ENCODE results near the gene ZSCAN10. TPM values are rescaled to one million over a fixed set of nuclear protein-coding genes. Genes with fewer than 3 reads are reported as not detected.
A peak's percentile ranks its signal among the peaks of the same experiment; 100 is the strongest.
"Not testable (repeated sequence)": the region's sequence is repeated elsewhere in the genome, so short reads cannot be mapped to it uniquely, and the experiment has no call there.

The ZSCAN10 gene
- not detected for total RNA-seq
- long read RNA-seq: 0 reads

- ATAC-seq: no peak
- intact Hi-C loops (cut with micrococcal nuclease): no loop called here
- DNase-seq: no peak
Observed at GRCh38 chr16:3098459-3099394, at the start of gene ZSCAN10. Gene ZSCAN10, minus strand, starts transcription at chr16:3099294. Its CDS starts 6,357 bp downstream, at chr16:3092937.

GRCh38 chr16:3148256-3149192 lies 49.4 kb upstream of the ZSCAN10 start:
- intact Hi-C loops (cut with micrococcal nuclease): no loop called here
- no peak for DNase-seq
- no peak for ATAC-seq

GRCh38 chr16:3147757-3148104 lies 48.6 kb upstream of the ZSCAN10 start:
- ATAC-seq: no peak
- DNase-seq: no peak
- intact Hi-C loops (cut with micrococcal nuclease): no loop called here

- DNase-seq: no peak
- intact Hi-C loops (cut with micrococcal nuclease): no loop called here
- ATAC-seq: no peak
Observed at GRCh38 chr16:3147046-3147756, 48.1 kb upstream of the ZSCAN10 start.

GRCh38 chr16:3145660-3146059 lies 46.6 kb upstream of the ZSCAN10 start:
- intact Hi-C loops (cut with micrococcal nuclease): no loop called here
- no peak for ATAC-seq
- DNase-seq: no peak

GRCh38 chr16:3145151-3145550 lies 46.1 kb upstream of the ZSCAN10 start:
- no peak for ATAC-seq
- intact Hi-C loops (cut with micrococcal nuclease): no loop called here
- no peak for DNase-seq

GRCh38 chr16:3144321-3144983 lies 45.4 kb upstream of the ZSCAN10 start:
- ATAC-seq: peak; percentile 11
- intact Hi-C loops (cut with micrococcal nuclease): no loop called here
- DNase-seq: no peak

- peak; percentile 85 for ATAC-seq
- intact Hi-C loops (cut with micrococcal nuclease): no loop called here
- DNase-seq: peak; percentile 75
Observed at GRCh38 chr16:3143598-3144320, 44.7 kb upstream of the ZSCAN10 start.

GRCh38 chr16:3143189-3143588 lies 44.1 kb upstream of the ZSCAN10 start:
- no peak for DNase-seq
- no peak for ATAC-seq
- intact Hi-C loops (cut with micrococcal nuclease): no loop called here

GRCh38 chr16:3142770-3143169 lies 43.7 kb upstream of the ZSCAN10 start:
- ATAC-seq: no peak
- intact Hi-C loops (cut with micrococcal nuclease): no loop called here
- DNase-seq: no peak

- ATAC-seq (no peak), DNase-seq (peak; percentile 28)
- intact Hi-C loops (cut with micrococcal nuclease): no loop called here
Observed at GRCh38 chr16:3142327-3142726, 43.2 kb upstream of the ZSCAN10 start.

- no peak for ATAC-seq
- intact Hi-C loops (cut with micrococcal nuclease): no loop called here
- DNase-seq: no peak
Observed at GRCh38 chr16:3141781-3142311, 42.8 kb upstream of the ZSCAN10 start.

- DNase-seq: no peak
- intact Hi-C loops (cut with micrococcal nuclease): no loop called here
- no peak for ATAC-seq
Observed at GRCh38 chr16:3140603-3141427, 41.7 kb upstream of the ZSCAN10 start.

- DNase-seq; ATAC-seq; intact Hi-C loops (cut with micrococcal nuclease): not testable (repeated sequence)
Observed at GRCh38 chr16:3139561-3139960, 40.5 kb upstream of the ZSCAN10 start.

- intact Hi-C loops (cut with micrococcal nuclease): no loop called here
- ATAC-seq (no peak), DNase-seq (no peak)
Observed at GRCh38 chr16:3138823-3139426, 39.8 kb upstream of the ZSCAN10 start.

- no peak for DNase-seq
- intact Hi-C loops (cut with micrococcal nuclease): no loop called here
- no peak for ATAC-seq
Observed at GRCh38 chr16:3138342-3138741, 39.2 kb upstream of the ZSCAN10 start.

GRCh38 chr16:3137267-3137666 lies 38.2 kb upstream of the ZSCAN10 start:
- no peak for ATAC-seq
- intact Hi-C loops (cut with micrococcal nuclease): no loop called here
- DNase-seq: peak; percentile 27
